ENCODE data around the gene H19. TPM values are rescaled to one million over a fixed set of nuclear protein-coding genes. Genes with fewer than 3 reads are reported as not detected.

Gene H19
- polyA plus RNA-seq, 3 donors from 2014 or later = not detected

- H3K36me3 Mint-ChIP-seq = no peaks in the 10 kb centered on the region
- no peak overlapping the region for H3K4me3 Mint-ChIP-seq
- no peak overlapping the region for H3K27ac Mint-ChIP-seq
- no peaks in the 10 kb centered on the region for H3K4me1 Mint-ChIP-seq
- no peaks in the 10 kb centered on the region for H3K27me3 Mint-ChIP-seq (ENCODE audit: low read depth in 3 of 3)
- no peaks in the 10 kb centered on the region for H3K9me3 Mint-ChIP-seq
- no peak for DNase-seq
Observed at GRCh38 chr11:1994121-1994520, 3.5 kb downstream of the H19 start.

GRCh38 chr11:1992111-1992510 lies 5.5 kb downstream of the H19 start:
- H3K9me3 Mint-ChIP-seq = no peaks in the 10 kb centered on the region
- H3K27ac Mint-ChIP-seq = no peak overlapping the region
- no peak overlapping the region for H3K4me3 Mint-ChIP-seq
- H3K36me3 Mint-ChIP-seq = no peaks in the 10 kb centered on the region
- H3K27me3 Mint-ChIP-seq (ENCODE audit: low read depth in 3 of 3) = no peaks in the 10 kb centered on the region
- no peak for DNase-seq
- H3K4me1 Mint-ChIP-seq = no peaks in the 10 kb centered on the region

GRCh38 chr11:1990872-1991578 lies 6.6 kb downstream of the H19 start:
- H3K9me3 Mint-ChIP-seq = no peaks in the 10 kb centered on the region
- H3K27me3 Mint-ChIP-seq (ENCODE audit: low read depth in 3 of 3) = no peaks in the 10 kb centered on the region
- no peak for DNase-seq
- no peak overlapping the region for H3K27ac Mint-ChIP-seq
- no peaks in the 10 kb centered on the region for H3K4me1 Mint-ChIP-seq
- H3K36me3 Mint-ChIP-seq = no peaks in the 10 kb centered on the region
- no peak overlapping the region for H3K4me3 Mint-ChIP-seq

GRCh38 chr11:1989953-1990352 lies 7.7 kb downstream of the H19 start:
- no peaks in the 10 kb centered on the region for H3K9me3 Mint-ChIP-seq
- no peaks in the 10 kb centered on the region for H3K36me3 Mint-ChIP-seq
- no peak overlapping the region for H3K4me3 Mint-ChIP-seq
- H3K4me1 Mint-ChIP-seq = no peaks in the 10 kb centered on the region
- no peaks in the 10 kb centered on the region for H3K27me3 Mint-ChIP-seq (ENCODE audit: low read depth in 3 of 3)
- H3K27ac Mint-ChIP-seq = no peak overlapping the region
- no peak for DNase-seq

- H3K9me3 Mint-ChIP-seq = no peaks in the 10 kb centered on the region
- H3K4me3 Mint-ChIP-seq = no peak overlapping the region
- no peaks in the 10 kb centered on the region for H3K4me1 Mint-ChIP-seq
- DNase-seq = no peak
- H3K27me3 Mint-ChIP-seq (ENCODE audit: low read depth in 3 of 3) = no peaks in the 10 kb centered on the region
- H3K36me3 Mint-ChIP-seq = no peaks in the 10 kb centered on the region
- H3K27ac Mint-ChIP-seq = no peak overlapping the region
Observed at GRCh38 chr11:1988667-1989317, 8.8 kb downstream of the H19 start.

GRCh38 chr11:1988174-1988573 lies 9.5 kb downstream of the H19 start:
- no peak for DNase-seq
- no peak overlapping the region for H3K4me3 Mint-ChIP-seq
- no peak overlapping the region for H3K27ac Mint-ChIP-seq
- no peaks in the 10 kb centered on the region for H3K4me1 Mint-ChIP-seq
- H3K9me3 Mint-ChIP-seq = no peaks in the 10 kb centered on the region
- H3K27me3 Mint-ChIP-seq (ENCODE audit: low read depth in 3 of 3) = no peaks in the 10 kb centered on the region
- H3K36me3 Mint-ChIP-seq = no peaks in the 10 kb centered on the region

GRCh38 chr11:1987024-1987423 lies 10.6 kb downstream of the H19 start:
- Mint-ChIP-seq H3K27ac (no peak overlapping the region), H3K4me3 (no peak overlapping the region), H3K36me3 (no peaks in the 10 kb centered on the region), H3K4me1 (no peaks in the 10 kb centered on the region), H3K9me3 (no peaks in the 10 kb centered on the region), H3K27me3 (ENCODE audit: low read depth in 3 of 3) (no peaks in the 10 kb centered on the region)
- DNase-seq = no peak

- no peak overlapping the region for H3K4me3 Mint-ChIP-seq
- no peak for DNase-seq
- H3K4me1 Mint-ChIP-seq = no peaks in the 10 kb centered on the region
- no peaks in the 10 kb centered on the region for H3K27me3 Mint-ChIP-seq (ENCODE audit: low read depth in 3 of 3)
- H3K36me3 Mint-ChIP-seq = no peaks in the 10 kb centered on the region
- H3K9me3 Mint-ChIP-seq = no peaks in the 10 kb centered on the region
- no peak overlapping the region for H3K27ac Mint-ChIP-seq
Observed at GRCh38 chr11:1983601-1983961, 14.1 kb downstream of the H19 start.

GRCh38 chr11:1982873-1983600 lies 14.6 kb downstream of the H19 start:
- DNase-seq = no peak
- H3K27ac Mint-ChIP-seq = no peak overlapping the region
- no peaks in the 10 kb centered on the region for H3K4me1 Mint-ChIP-seq
- H3K9me3 Mint-ChIP-seq = no peaks in the 10 kb centered on the region
- no peaks in the 10 kb centered on the region for H3K36me3 Mint-ChIP-seq
- H3K27me3 Mint-ChIP-seq (ENCODE audit: low read depth in 3 of 3) = no peaks in the 10 kb centered on the region
- H3K4me3 Mint-ChIP-seq = no peak overlapping the region

GRCh38 chr11:1979607-1980006 lies 18.0 kb downstream of the H19 start:
- no peak overlapping the region for H3K27ac Mint-ChIP-seq

GRCh38 chr11:1978720-1979473 lies 18.7 kb downstream of the H19 start:
- no peaks in the 10 kb centered on the region for H3K36me3 Mint-ChIP-seq
- no peak overlapping the region for H3K4me3 Mint-ChIP-seq
- no peaks in the 10 kb centered on the region for H3K9me3 Mint-ChIP-seq
- DNase-seq = no peak
- no peaks in the 10 kb centered on the region for H3K27me3 Mint-ChIP-seq (ENCODE audit: low read depth in 3 of 3)
- no peaks in the 10 kb centered on the region for H3K4me1 Mint-ChIP-seq
- no peak overlapping the region for H3K27ac Mint-ChIP-seq

More at GRCh38 chr11:1979607-1980006, 18.0 kb downstream of the H19 start:
- H3K4me3 Mint-ChIP-seq = no peak overlapping the region
- DNase-seq = no peak
- H3K4me1 Mint-ChIP-seq = no peaks in the 10 kb centered on the region
- no peaks in the 10 kb centered on the region for H3K9me3 Mint-ChIP-seq
- H3K36me3 Mint-ChIP-seq = no peaks in the 10 kb centered on the region
- no peaks in the 10 kb centered on the region for H3K27me3 Mint-ChIP-seq (ENCODE audit: low read depth in 3 of 3)

GRCh38 chr11:1975185-1975584 lies 22.5 kb downstream of the H19 start:
- no peak overlapping the region for H3K27ac Mint-ChIP-seq
- DNase-seq = no peak
- no peaks in the 10 kb centered on the region for H3K4me1 Mint-ChIP-seq
- H3K36me3 Mint-ChIP-seq = no peaks in the 10 kb centered on the region
- no peaks in the 10 kb centered on the region for H3K27me3 Mint-ChIP-seq (ENCODE audit: low read depth in 3 of 3)
- H3K9me3 Mint-ChIP-seq = no peaks in the 10 kb centered on the region
- H3K4me3 Mint-ChIP-seq = no peak overlapping the region

- no peak overlapping the region for H3K4me3 Mint-ChIP-seq
- no peaks in the 10 kb centered on the region for H3K4me1 Mint-ChIP-seq
- H3K27ac Mint-ChIP-seq = no peak overlapping the region
- no peaks in the 10 kb centered on the region for H3K36me3 Mint-ChIP-seq
- no peaks in the 10 kb centered on the region for H3K9me3 Mint-ChIP-seq
- DNase-seq = no peak
- no peaks in the 10 kb centered on the region for H3K27me3 Mint-ChIP-seq (ENCODE audit: low read depth in 3 of 3)
Observed at GRCh38 chr11:1970956-1971355, 26.7 kb downstream of the H19 start.

- DNase-seq = no peak
- Mint-ChIP-seq H3K36me3 (no peaks in the 10 kb centered on the region), H3K4me1 (no peaks in the 10 kb centered on the region), H3K27ac (no peak overlapping the region), H3K27me3 (ENCODE audit: low read depth in 3 of 3) (no peaks in the 10 kb centered on the region), H3K4me3 (no peak overlapping the region), H3K9me3 (no peaks in the 10 kb centered on the region)
Observed at GRCh38 chr11:1969776-1970175, 27.9 kb downstream of the H19 start.

All from immature natural killer cell (primary cell).